Testis (tissue), 2 donors: ENCODE data around the gene CDK2AP2.

ENCODE experiments used
- POLR2A ChIP-seq: fragments of 450-650 bp; IDR thresholded peaks from one replicate; pipeline ENCODE4 v1.6.1; 2017; ENCODE audit warnings: antibody characterized with exemption, mild to moderate bottlenecking, moderate library complexity
- TF ChIP-seq, protein P1 (sequence below), 3 experiments: fragments of 450-650 bp in 2 of 3; fragments of 200-600 bp in 1 of 3; sonication (generic) in 1 of 3; IDR thresholded peaks; one replicate each; pipeline ENCODE4 v1.5.1; 2016 to 2019; ENCODE audit warnings: antibody characterized with exemption in 3 of 3, mild to moderate bottlenecking in 2 of 3, moderate library complexity in 1 of 3

DNA sequence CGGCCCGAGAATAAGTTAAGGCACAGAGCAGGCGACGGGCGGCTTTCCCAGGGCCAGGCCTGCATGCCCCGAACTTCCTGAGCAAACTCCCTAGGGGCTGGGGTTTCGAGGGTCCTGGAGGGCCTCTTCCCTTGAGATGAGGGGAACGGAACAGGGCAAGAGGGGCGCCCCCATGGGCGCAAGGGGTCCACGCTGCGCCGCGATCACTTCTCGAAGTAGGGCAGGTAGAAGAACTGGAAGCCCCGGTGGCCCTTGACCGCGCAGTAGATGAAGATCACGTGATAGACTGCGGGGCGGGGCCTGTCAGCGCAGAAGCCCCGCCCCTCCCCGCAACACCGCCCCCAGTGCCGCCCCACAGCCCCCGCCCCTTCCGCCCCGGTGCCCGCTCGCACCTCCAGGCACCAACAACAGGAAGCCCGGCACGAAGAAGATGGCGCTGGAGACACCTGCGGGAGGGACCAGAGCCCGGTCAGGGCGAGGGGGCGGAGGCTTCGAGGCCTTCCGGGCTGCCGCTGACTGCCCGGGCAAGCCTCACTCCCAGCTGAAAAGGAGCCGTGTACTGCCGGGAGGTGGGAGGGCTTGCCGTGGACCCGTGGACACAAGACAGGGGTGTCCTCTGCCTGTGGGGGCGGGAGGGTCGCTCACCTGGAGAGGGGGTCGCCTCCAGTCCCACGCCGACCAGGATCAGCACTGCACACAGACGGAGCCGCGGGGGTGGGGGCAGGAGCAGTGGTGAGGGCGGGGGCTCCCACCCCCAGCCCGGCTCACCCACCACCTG is 43.4 kb downstream of the CDK2AP2 start:
- TF ChIP-seq, protein P1, sequence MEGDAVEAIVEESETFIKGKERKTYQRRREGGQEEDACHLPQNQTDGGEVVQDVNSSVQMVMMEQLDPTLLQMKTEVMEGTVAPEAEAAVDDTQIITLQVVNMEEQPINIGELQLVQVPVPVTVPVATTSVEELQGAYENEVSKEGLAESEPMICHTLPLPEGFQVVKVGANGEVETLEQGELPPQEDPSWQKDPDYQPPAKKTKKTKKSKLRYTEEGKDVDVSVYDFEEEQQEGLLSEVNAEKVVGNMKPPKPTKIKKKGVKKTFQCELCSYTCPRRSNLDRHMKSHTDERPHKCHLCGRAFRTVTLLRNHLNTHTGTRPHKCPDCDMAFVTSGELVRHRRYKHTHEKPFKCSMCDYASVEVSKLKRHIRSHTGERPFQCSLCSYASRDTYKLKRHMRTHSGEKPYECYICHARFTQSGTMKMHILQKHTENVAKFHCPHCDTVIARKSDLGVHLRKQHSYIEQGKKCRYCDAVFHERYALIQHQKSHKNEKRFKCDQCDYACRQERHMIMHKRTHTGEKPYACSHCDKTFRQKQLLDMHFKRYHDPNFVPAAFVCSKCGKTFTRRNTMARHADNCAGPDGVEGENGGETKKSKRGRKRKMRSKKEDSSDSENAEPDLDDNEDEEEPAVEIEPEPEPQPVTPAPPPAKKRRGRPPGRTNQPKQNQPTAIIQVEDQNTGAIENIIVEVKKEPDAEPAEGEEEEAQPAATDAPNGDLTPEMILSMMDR (IDR thresholded peaks at IDR 0.05), result no peak
- no peak for TF ChIP-seq POLR2A
